Mucosa of gallbladder (tissue), 1 donor: ENCODE data around the gene C6orf118. TPM values are rescaled to one million over a fixed set of nuclear protein-coding genes. Genes with fewer than 3 reads are reported as not detected.

Experiments
- DNase-seq: peaks from one replicate; pipeline ENCODE4 v3.0.0-alpha.2; 2020; ENCODE audit warnings: low spot score
- total RNA-seq: library from RNA; stranded (reverse); gene quantifications from one replicate; pipeline ENCODE4 v1.2.1, GENCODE V29; 2021
- donor health status: DM: no; HTN: no; CAD: no.

C6orf118 gene
- total RNA-seq = not detected

DNA sequence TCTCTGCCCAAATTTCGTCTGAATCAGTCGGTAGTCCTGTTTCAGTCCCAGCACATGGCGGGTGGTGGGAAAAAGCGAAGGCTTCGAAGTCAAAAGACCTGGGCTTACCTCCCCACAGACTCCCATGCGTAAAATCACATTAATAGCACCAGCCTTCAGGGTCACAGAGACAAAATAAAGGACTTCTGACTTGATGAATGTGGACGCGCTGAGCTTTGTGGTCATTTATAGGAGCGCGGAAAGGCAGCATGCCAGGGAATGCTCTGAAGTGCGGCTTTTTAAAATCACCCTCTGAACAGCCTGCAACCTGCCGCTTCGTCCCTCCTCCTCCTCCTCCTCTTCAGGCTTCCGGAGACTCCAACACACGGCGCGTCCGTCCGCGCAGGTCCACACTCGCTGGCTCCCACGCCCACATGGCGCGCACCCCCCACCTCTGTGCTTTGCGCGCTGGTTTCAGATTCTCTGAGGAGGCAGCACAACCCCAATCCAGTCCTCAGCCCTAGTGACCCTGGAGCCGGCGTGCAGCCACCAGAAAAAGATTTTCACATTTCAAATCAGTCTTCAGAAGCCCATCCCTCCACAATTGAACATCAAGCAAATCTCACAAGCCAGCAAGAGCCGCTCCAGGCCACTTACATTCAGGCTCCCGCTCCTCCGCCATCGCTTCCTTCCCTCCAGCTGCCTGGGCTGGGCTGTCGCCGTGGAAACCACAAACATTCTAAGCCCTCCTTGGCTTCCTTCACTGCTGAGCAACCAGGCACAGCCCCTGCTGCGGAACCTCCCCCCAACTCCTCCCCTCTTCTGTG is at the start of gene C6orf118:
C6orf118 (minus strand) TSS at position 680 of the 806 bp plus-strand sequence; CDS start at position 661, 19 bp downstream.
- peak; percentile 40 for DNase-seq

GRCh38 chr6:165345700-165346099 is 36.3 kb upstream of the C6orf118 start:
- no peak for DNase-seq

- DNase-seq = no peak
Measured at GRCh38 chr6:165340532-165340931, 31.1 kb upstream of the C6orf118 start.

DNA sequence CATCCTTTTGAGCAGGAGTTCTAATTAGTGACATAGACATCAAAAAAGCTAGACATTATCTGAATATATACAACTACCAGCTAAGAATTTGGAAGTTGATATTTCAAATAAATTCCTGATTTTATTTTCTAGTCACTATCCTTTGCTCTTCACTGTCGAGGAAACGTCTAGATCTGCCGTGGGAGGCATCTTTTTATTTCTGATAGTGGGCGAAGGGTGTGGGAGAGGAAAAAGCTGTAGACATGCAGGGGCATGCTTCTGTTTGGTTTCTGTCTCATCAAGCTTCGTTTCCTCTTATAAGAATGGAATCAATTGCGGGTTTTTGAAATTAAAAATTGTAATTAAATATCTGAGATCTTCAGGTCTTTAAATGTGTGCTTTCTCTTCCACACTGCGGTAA is 16.2 kb upstream of the C6orf118 start:
- DNase-seq = no peak

GRCh38 chr6:165321555-165322145 is 12.2 kb upstream of the C6orf118 start:
- no peak for DNase-seq

DNA sequence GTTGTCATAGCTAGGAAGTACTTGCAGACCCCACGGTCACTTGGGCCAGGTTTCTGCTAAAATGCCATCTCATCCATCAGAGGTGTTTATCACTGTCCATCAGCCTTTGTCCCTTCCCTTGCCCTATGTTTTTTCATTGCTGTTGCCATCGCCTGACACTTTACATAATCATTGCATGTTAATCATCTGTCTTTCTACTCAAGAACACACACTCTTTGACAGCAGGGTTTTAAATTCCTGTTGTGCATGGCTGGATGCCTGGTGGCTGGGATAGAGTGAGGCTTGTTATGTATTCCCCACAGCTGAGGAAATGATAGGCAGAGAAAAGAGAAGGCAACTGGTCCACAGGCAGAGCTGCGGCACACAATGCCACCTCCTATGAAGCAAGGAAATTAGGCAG is 11.7 kb upstream of the C6orf118 start:
- DNase-seq = no peak

GRCh38 chr6:165317723-165318122 is 8.3 kb upstream of the C6orf118 start:
- no peak for DNase-seq

GRCh38 chr6:165306955-165307354 is 2.5 kb downstream of the C6orf118 start:
- no peak for DNase-seq

DNA sequence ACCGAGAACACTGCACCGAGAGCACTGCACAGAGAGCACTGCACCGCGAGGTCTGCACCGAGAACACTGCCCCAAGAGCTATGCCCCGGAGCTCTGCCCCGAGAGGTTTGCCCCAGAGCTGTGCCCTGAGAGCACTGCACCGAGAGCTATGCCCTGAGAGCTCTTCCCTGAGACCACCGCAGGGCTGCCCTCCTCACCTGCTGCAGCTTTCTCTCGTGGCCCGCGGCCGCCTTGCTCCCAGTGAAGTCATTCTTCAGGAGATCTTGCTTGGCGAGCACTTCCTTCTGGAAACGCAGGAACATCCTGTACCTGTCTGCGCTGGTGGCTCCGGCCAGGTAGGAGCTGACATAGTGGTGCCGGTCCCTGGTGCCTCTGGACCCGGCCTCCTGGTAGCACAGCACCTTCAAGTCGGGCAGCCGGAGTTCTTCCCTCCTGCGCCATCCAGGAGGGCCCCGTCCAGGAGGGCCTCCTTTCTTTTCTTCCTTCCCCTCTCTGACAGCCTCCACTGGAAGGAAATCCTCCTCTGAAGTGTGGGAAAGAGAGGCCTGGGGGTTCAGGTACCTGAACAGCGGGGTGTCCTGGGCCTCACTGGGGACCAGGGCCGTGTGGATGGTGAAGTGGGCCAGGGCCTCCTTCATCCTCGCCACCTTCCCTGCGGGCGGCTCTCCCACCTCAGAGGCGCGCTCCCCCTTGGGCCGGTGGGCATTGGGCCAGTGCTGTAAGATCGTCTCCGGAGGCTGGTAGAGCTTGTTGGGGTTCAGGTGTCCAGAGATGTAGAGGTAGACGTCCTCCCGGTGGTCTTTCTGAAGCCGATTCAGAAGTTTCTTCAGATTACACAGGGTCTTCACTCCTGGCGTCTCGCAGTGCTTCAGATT is 7.8 kb downstream of the C6orf118 start:
- no peak for DNase-seq

- DNase-seq = no peak
Measured at GRCh38 chr6:165300422-165300936, 8.9 kb downstream of the C6orf118 start.

DNA sequence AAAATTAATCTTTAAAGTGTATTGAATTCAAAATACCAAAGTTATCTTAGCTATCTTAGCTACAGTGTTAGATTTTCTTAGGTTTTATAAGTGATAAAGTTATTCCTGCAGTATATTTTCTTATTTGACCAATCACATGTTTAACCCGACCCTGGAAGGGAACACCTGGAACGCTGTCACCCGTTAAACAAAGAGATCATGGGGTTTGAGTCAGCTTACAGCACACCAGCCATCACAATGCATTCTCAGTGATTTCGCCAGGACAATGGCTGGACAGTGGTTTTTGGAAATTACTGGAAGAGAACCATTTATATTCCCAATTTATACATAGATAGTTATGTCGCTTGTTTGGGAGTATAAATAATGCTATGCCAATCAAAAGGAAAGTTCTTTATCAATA is 10.5 kb downstream of the C6orf118 start:
- no peak for DNase-seq

GRCh38 chr6:165298402-165298801 is 11.0 kb downstream of the C6orf118 start:
- DNase-seq = no peak

GRCh38 chr6:165292657-165293056 is 16.7 kb downstream of the C6orf118 start:
- no peak for DNase-seq

DNA sequence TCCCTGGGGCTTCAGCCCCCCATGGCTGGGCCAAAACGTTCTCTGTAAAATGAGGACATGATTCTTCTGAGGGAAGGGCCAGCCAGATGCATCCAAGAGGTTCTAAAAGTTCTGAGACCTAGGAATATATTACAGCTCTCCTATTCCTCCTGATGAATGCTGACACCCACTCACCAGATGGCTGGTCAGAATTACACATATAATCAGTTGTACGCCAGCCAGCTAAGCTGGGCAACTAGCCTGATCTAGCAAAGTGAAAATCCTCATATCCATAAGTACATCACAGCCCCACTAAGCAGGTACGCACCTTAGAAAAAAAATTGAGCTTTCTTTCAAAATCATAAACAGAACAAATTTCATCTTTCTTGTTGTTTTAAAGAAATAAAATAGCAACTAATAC is 34.8 kb downstream of the C6orf118 start:
- DNase-seq = no peak

- no peak for DNase-seq
Measured at GRCh38 chr6:165272585-165272984, 36.8 kb downstream of the C6orf118 start.

GRCh38 chr6:165268987-165269386 is 40.4 kb downstream of the C6orf118 start:
- no peak for DNase-seq

DNA sequence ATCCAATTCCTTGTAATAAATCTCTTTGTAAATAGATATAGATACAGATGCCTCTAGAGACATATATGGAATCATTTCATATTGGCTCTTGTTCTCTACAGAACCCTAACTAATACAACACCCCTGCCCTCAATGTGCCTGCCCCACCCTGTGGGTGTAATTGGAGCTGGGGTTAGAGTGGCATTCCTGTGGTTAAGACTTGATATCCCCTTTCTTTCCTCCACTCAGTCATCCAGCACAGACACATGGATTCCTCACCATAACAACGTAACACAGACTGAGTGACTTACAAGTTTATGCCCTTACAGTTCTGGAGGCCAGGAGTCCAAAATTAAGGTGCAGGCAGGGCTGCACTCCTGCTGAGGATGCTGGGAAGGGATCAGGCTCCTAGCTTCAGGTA is 42.8 kb downstream of the C6orf118 start:
- DNase-seq = no peak

- no peak for DNase-seq
Measured at GRCh38 chr6:165266191-165266590, 43.2 kb downstream of the C6orf118 start.

DNA sequence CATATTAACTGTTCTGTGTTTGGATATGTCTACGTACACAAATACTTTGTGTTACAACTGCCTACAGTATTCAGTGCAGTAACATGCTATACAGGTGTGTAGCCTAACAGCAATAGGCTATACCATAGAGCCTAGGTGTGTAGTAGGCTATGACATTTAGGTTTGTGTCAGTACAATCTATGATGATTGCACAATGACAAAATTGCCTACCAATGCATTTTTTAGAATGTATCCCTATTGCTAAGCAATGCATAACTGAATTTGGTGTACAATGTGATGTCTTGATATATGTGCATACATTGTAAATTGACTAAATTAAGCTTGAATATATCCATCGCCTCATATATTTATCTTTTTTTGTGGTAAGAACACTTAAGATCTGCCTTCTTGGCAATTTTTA is 48.9 kb downstream of the C6orf118 start:
- DNase-seq = no peak

DNA sequence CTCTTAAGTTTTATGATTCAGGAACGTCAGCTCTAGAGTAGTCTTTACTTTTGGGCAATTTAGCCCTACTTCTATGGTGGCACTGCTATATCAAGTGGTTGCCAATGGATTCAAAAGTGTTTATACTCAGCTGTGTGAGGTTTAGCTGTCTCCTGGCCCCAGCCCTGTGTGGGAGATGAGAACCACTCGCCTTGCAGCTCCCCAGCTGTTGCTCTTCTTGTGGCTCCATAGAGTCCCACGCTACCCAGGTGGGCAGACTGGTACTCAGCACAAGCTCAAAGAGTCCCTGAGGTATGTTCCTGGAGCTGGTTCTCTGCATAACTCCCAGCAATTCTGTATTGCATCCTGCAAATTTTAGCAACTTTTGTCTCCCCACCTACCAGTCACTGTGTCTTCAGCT is 59.6 kb downstream of the C6orf118 start:
- no peak for DNase-seq

GRCh38 chr6:165245701-165246100 is 63.7 kb downstream of the C6orf118 start:
- no peak for DNase-seq

- no peak for DNase-seq
Measured at GRCh38 chr6:165245287-165245686, 64.1 kb downstream of the C6orf118 start.
